Ectodermal cell (in vitro differentiated cells): Measurements from ENCODE around the gene ATOSB.

ENCODE experiments used
- H3K27ac ChIP-seq: 2 replicates; pipeline ENCODE4 v1.7.0; 2013; ENCODE audit warnings: mild to moderate bottlenecking, low read depth, low read length; ENCODE audit not compliant: insufficient read depth, poor library complexity, severe bottlenecking
- H3K27me3 ChIP-seq: 2 replicates; pipeline ENCODE4 v1.7.0; 2013; ENCODE audit warnings: mild to moderate bottlenecking, low read length; ENCODE audit not compliant: insufficient read depth, control insufficient read depth, poor library complexity, severe bottlenecking
- H3K36me3 ChIP-seq: one replicate; pipeline ENCODE4 v1.7.0; 2013; ENCODE audit warnings: low read length; ENCODE audit not compliant: control insufficient read depth, insufficient read depth
- H3K4me1 ChIP-seq: one replicate; pipeline ENCODE4 v1.7.0; 2013; ENCODE audit warnings: low read length; ENCODE audit not compliant: control insufficient read depth, insufficient read depth
- H3K4me3 ChIP-seq: 2 replicates; pipeline ENCODE4 v1.7.0; 2013; ENCODE audit warnings: low read depth, low read length, control low read depth; ENCODE audit not compliant: insufficient read depth
- H3K9me3 ChIP-seq: 2 replicates; pipeline ENCODE4 v1.7.0; 2013; ENCODE audit warnings: mild to moderate bottlenecking, low read length, moderate library complexity; ENCODE audit not compliant: control insufficient read depth
- WGBS, 2 experiments: methylation state at CpG; one replicate each; pipeline ENCODE4 v1.1.7; 2013; ENCODE audit warnings: missing lambda C conversion rate in 2 of 2; 5-methylcytosine and 5-hydroxymethylcytosine counted together

Gene ATOSB

GRCh38 chr9:35054871-35055644 is 60.6 kb downstream of the ATOSB start:
- Histone ChIP-seq H3K9me3 (no peaks in the 10 kb centered on the region), H3K4me1 (no peaks in the 10 kb centered on the region), H3K36me3 (peaks cover 54% of the 10 kb centered on the region), H3K27ac (no peak overlapping the region), H3K4me3 (no peak overlapping the region), H3K27me3 (no peaks in the 10 kb centered on the region)
- WGBS, 2 experiments: 96% methylated on average over 14 of the region's 14 CpGs

- H3K4me3 ChIP-seq: no peak overlapping the region
- H3K27me3 ChIP-seq: no peaks in the 10 kb centered on the region
- no peaks in the 10 kb centered on the region for H3K9me3 ChIP-seq
- no peaks in the 10 kb centered on the region for H3K4me1 ChIP-seq
- peaks cover 47% of the 10 kb centered on the region for H3K36me3 ChIP-seq
- WGBS, 2 experiments: 57 to 69% methylated on average over 4 to 5 of the region's 5 CpGs
- H3K27ac ChIP-seq: no peak overlapping the region
These were observed 61.4 kb downstream of the ATOSB start for GRCh38 chr9:35054185-35054835.
